LNCAP (cell line): ENCODE data around the gene VSTM1.

ENCODE experiments used
- CTCF ChIP-seq: fragments of 450-650 bp; IDR thresholded peaks from 2 replicates; pipeline ENCODE4 v1.5.1; 2017; ENCODE audit warnings: mild to moderate bottlenecking

The VSTM1 gene

GRCh38 chr19:54026656-54027055, 37.0 kb downstream of the VSTM1 start:
- no peak for TF ChIP-seq CTCF

- TF ChIP-seq CTCF, result no peak
Observed at GRCh38 chr19:54024660-54025059, 39.0 kb downstream of the VSTM1 start.

GRCh38 chr19:54023191-54023590, 40.5 kb downstream of the VSTM1 start:
- no peak for TF ChIP-seq CTCF

GRCh38 chr19:54021932-54022331, 41.8 kb downstream of the VSTM1 start:
- no peak for TF ChIP-seq CTCF

- no peak for TF ChIP-seq CTCF
Observed at GRCh38 chr19:54021363-54021762, 42.3 kb downstream of the VSTM1 start.

GRCh38 chr19:54017261-54017660, 46.4 kb downstream of the VSTM1 start:
- TF ChIP-seq CTCF, result no peak

- no peak for TF ChIP-seq CTCF
Observed at GRCh38 chr19:54014920-54015560, 48.7 kb downstream of the VSTM1 start.

- TF ChIP-seq CTCF, result no peak
Observed at GRCh38 chr19:54013866-54014265, 49.8 kb downstream of the VSTM1 start.
